ENCODE measurements around the gene ELOA.

DNA sequence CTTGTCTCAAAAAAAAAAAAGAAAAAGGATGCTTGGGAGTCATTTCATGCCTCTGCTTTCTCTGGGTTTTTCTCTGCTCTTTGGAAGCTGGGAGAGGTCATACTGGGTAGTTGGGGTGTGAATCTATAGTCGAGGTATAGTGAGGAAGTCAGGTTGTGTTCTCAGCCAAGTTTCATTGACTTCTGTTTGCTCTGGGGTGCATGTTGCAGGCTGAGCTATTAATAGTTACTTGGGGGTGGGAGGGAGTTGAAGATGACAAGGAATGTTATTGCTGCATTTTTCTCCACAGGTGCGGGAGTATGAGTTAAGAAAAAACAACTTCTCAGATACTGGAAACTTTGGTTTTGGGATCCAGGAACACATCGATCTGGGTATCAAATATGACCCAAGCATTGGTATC is 48.9 kb upstream of the ELOA start:
- TF ChIP-seq, protein P1, sequence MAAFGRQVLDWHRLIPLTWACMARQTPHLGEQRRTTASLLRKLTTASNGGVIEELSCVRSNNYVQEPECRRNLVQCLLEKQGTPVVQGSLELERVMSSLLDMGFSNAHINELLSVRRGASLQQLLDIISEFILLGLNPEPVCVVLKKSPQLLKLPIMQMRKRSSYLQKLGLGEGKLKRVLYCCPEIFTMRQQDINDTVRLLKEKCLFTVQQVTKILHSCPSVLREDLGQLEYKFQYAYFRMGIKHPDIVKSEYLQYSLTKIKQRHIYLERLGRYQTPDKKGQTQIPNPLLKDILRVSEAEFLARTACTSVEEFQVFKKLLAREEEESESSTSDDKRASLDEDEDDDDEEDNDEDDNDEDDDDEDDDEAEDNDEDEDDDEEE (CRISPR knock-in tag; IDR thresholded peaks at IDR 0.05), result no peak
- TF ChIP-seq FOXJ3 (CRISPR knock-in tag; IDR thresholded peaks at IDR 0.05; ENCODE audit: borderline replicate concordance) (no peak), KLF12 (CRISPR knock-in tag; IDR thresholded peaks at IDR 0.05; ENCODE audit: borderline replicate concordance) (no peak), KAT7 (CRISPR knock-in tag; IDR thresholded peaks at IDR 0.05; ENCODE audit: borderline replicate concordance) (no peak)
- TF ChIP-seq, protein P2, sequence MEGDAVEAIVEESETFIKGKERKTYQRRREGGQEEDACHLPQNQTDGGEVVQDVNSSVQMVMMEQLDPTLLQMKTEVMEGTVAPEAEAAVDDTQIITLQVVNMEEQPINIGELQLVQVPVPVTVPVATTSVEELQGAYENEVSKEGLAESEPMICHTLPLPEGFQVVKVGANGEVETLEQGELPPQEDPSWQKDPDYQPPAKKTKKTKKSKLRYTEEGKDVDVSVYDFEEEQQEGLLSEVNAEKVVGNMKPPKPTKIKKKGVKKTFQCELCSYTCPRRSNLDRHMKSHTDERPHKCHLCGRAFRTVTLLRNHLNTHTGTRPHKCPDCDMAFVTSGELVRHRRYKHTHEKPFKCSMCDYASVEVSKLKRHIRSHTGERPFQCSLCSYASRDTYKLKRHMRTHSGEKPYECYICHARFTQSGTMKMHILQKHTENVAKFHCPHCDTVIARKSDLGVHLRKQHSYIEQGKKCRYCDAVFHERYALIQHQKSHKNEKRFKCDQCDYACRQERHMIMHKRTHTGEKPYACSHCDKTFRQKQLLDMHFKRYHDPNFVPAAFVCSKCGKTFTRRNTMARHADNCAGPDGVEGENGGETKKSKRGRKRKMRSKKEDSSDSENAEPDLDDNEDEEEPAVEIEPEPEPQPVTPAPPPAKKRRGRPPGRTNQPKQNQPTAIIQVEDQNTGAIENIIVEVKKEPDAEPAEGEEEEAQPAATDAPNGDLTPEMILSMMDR (CRISPR knock-in tag; IDR thresholded peaks at IDR 0.05), result no peak
